Stimulated activated CD4-positive, alpha-beta T cell treated with anti-CD3 and anti-CD28 coated beads, Interleukin-2, amount 100 ng/mL, for 4 hours (primary cell): ENCODE measurements around the gene RNU1-4.
"Not testable (repeated sequence)": the region's sequence is repeated elsewhere in the genome, so short reads cannot be mapped to it uniquely, and the experiment has no call there.

Source experiments
- DNase-seq: peaks from one replicate; pipeline ENCODE4 v3.0.0-alpha.2; 2020; ENCODE audit warnings: low read depth

RNU1-4 gene

DNA sequence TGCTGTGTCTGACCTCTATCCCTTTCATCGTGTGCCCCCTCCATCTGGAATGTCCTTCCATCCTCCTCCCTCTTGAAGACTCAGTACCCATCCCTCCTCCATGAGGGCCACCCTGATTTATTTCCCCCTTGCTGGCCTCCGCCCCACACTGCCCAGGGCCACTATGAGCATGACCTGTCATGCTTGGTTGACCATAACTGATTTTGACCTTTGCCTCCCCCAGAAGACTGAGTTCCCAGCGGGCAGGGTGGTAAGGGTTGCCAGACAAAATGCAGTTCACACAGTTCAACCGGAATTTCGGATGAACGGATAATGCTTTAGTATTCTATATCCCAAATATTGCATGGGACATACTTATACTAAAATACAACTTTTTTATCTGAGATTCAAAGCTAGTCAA is 31.6 kb upstream of the RNU1-4 start:
- DNase-seq: not testable (repeated sequence)

DNA sequence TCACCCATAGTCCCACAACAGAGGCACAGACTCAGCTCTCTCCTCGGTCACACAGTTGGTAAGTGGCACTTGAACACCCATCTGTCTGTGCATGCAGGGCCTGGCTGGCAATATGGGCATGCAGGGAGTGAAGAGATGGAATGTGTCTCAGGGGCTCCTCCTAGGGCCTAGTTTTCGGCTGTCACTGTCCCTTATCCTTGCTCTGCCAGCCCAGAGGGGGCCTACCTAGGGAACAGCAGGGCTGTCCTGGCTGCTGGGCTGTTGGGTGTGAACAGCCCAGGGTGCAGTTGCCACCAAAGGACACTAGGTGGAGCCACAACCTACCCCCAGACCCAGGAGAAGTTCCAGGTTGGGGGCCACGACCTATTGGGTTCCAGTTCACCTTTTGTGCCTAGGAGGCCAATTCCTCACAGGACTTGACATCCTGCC is 30.6 kb upstream of the RNU1-4 start:
- DNase-seq: not testable (repeated sequence)

DNA sequence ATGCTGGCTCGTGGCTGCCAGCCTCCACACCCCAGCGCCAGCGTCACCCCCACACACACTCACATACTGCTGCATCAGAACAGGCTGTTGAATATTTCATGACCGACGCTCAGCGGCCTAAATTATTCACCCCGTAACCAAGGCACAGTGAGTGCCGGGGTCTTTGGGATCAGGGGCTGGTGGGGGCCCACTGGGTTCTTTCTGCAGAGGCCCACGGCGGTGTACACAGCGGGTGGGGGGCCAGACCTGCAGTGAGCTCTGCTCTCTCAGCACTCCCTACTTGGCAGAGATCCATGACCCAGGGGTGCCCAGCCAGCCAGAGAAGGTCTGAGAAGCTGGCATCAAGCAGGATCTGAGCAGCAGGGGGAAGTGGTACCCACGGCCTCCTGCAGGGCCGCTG is 29.7 kb upstream of the RNU1-4 start:
- DNase-seq: not testable (repeated sequence)

- not testable (repeated sequence) for DNase-seq
Measured at GRCh38 chr1:16712131-16712530, 28.2 kb upstream of the RNU1-4 start.

GRCh38 chr1:16712582-16712981 is 27.7 kb upstream of the RNU1-4 start:
- not testable (repeated sequence) for DNase-seq

DNA sequence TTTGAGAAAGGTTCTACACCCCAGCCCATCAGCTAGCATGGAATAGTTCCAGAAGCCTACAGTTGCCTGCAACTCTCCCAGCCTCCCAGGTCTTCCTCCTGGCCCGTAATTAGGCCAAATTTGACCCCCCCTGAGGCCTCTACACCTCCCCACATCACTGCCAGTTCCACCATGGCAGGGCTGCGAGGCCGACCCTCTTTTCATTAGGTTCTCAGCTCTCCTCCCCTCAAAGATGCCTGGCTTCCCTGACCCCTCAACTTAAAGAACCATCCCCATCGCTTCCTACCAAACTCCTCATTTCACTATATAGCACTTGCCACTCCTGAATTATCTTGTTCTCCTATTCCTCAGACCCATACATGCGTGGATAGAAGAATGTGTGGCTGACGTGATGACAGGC is 27.3 kb upstream of the RNU1-4 start:
- DNase-seq: not testable (repeated sequence)

GRCh38 chr1:16713480-16713879 is 26.8 kb upstream of the RNU1-4 start:
- DNase-seq: not testable (repeated sequence)

DNA sequence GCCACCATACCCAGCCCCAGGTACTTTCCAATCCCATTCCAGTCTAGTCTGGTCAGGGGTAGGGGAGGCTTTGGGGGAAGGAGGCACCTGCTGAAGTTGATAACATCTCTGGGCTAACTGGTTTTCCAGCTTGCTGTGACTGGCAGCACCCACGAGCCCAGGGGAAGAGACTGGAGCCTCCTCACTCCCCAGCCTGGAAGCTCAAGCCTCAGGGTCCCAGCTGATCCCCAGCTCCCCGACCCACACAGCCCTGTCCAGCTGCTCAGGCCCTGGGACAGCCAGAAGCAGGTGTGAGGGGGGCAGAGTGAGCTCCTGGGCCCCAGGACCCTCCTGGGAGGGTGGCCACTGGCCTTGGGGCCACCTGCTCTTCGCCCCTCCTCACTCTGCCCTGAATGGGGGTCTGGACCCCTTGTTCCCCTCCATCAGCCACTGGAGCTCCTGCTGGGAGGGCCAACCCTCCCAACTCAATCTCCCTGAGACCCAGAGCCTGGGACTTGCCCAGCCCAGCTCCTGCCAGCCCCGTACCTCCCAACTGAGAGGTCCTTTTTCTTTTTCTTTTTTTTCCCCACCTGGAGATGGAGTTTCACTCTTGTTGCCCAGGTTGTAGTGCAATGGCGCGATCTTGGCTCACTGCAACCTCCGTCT is 23.5 kb upstream of the RNU1-4 start:
- DNase-seq: no peak

- no peak for DNase-seq
Measured at GRCh38 chr1:16717336-16718098, 22.8 kb upstream of the RNU1-4 start.

GRCh38 chr1:16718099-16718907 is 22.0 kb upstream of the RNU1-4 start:
- not testable (repeated sequence) for DNase-seq

DNA sequence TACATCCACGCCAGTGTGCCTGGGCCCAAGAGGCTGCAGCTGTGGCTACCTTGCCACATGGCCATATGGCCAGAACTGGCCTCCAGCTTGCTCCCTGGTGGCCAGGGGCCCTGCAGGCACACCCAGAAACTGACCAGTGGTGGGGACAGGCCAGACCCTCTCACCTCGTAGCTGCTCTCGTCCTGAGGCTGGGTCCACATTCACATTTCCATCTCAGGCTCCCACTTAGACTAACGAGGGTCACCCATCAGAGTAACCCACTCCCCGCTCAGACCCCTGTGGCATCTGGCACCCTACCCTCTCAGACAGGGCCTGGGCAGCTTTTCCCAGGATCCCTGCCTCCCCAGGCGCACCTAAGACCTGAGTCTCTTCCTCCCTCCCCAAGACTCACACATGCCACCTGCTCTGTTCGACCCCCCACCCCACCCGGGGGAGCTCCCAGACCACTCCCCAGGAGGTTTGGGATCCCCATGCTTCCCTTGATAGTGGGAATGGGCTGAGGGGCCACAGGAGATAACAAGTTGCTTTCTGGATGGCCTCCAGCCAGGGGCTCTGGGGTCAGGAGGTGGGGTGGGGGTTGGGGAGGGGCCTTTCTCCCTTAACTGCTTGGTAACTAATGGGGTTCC is 21.3 kb upstream of the RNU1-4 start:
- DNase-seq: no peak

DNA sequence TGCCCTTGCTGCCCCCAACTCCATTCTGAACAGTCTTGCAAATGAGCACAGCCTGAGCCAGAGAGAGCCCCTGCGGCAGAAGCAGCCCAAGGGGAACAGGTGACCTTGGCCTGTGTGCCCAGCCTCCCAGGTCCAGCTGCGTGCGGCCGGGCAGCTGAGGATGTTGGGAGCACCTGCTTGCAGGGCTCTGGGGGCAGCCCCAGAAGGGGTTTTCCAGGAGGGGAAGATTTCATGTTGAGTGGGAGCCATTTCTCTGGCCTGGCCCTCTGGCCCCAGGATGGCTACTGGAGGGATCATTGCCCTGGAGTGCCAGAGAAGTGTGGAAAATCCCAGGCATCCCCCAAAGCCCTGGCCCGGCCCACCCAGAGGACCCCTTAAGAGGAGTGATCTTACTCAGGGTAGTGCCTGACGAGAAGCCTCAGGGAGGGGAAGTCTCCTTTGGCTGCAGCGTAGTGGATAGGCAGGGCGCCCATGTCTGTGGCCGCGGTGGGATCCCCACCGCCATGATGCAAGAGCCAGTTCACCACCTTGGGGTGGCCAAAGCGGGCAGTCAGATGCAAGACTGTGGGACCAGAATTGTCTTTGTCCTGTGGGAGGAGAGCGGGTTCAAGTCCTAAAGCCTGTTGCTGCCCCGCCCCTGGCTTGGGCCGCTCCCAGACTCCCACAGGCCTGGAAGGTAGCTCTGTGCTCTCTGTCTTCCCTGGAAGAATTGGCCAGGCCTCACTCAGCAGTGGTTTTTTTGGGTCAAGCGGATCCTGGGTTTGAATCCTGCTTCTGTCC is 20.6 kb upstream of the RNU1-4 start:
- DNase-seq: no peak

- DNase-seq: no peak
Measured at GRCh38 chr1:16720351-16721223, 19.7 kb upstream of the RNU1-4 start.

- no peak for DNase-seq
Measured at GRCh38 chr1:16721871-16722641, 18.3 kb upstream of the RNU1-4 start.

DNA sequence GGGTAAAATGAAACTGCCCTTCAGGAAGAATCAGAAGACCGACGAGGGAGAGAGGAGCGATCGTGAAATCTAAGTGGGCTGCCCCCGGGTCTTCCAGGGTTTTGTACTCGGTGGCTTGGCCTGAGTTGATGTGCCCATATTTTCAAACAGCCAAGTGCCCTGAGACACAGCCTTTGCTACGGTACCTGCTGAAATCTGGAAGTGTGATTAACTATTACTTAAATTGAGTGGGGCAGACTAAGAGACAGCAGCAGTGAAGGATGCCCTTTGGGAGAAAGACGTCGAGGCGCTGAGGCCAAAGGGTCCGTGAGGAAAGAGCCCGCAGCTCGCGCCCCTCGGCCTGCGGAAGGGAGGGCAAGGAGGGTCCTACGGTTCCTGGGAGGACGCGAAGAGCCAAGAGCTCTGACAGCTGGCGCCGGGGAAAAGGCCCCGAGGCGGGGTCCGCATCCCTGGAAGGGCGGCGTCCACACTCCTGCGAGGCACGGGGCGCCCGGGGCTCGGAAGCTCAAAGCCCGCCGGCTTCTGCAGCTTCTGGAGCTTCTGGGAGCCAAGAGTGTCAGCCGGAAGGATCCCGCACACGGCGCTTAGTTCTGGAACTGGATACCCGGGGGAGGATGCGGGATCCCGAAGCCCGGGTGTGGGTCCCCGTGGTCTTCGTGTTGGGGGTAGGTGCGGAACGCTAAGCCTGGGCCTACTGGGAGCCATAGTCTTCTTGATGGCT is 15.4 kb upstream of the RNU1-4 start:
- DNase-seq: no peak

DNA sequence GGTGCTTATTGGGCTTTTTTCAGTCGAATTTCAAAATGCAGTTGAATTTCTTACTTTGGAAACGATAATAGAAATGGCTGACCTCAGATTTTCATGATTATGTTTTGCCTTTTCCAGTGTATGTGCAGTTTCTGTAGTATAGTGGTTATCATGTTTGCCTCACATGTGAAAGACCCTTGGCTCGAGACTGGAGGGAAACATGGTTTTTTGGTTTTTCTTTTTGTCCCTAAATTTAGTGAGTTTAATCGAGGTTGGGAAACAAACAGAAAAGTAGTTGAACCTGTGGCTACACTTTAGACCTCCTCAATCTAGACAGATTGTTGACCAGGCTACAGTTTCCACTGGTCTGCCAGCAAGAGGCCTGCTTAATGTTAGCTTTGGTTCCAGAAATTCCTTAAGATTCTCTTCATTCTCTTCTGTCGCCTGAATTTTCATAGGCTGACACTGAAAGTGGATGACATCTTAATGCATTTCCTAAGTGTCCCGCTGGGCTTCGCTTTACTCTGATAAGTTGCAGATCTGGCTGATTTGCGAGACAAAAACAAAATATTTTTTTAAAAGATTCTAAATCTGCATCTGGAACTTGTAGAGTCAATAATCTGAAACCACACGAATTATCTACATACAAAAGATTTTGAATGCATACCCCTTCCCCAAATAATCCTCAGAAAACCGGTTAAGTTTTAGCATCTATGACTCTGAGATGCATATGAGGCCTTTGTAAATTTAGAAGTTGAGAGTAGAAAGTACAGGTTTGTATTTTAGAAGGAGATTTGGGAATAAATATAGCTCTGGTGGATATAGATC is 14.7 kb upstream of the RNU1-4 start:
- not testable (repeated sequence) for DNase-seq

DNA sequence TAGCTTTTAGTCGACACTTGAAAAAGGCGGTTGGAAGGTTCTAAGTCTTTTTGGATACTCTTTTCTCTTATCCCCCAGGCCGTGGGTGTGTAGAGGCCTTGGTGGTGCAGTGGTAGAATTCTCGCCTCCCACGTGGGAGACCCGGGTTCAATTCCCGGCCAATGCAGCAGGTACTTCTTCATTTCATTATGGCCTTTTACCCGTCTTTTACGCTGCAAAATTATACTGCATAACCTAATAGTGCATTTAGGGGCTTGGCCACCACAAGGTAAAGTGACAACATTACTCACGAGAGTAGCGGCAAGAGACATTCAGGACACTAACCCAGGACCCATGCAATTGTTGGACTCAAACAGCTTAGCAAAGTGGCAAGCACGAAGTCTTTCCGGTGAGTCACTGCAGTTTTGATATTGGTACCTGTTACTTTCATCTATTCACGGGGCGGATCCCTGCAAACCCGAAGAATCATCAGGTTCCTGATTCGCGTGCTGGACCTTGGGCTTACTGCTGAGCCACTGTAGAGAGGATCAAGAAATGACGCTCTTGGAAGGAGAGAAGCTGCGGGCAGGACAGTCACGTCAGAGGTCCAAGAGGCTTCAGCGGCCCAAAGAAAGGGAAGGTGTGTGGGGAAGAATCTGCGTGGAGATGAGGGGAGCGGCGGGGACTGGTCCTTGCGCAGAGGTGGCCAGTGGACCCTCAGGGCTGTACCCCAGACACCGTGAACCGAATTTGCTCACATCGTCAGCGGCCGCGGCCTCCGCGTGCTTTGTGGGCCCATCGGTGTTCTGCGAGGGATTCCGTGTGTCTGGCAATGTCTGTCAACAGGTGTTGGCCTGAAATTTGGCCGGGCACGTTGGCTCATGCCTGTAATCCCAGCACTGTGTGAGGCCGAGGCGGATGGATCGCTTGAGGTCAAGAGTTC is 12.9 kb upstream of the RNU1-4 start:
- DNase-seq: no peak
